ENCODE data around the gene DXO. TPM values are rescaled to one million over a fixed set of nuclear protein-coding genes. Genes with fewer than 3 reads are reported as not detected.

Gene DXO
- total RNA-seq, 1 donor from 2014 or later, result 8.4 TPM

- Histone ChIP-seq H3K4me3 (ENCODE audit: low read depth, low read length) (peak overlapping the region; percentile 75), H3K36me3 (ENCODE audit: control insufficient read depth, insufficient read depth, low read length) (peaks cover 41% of the 10 kb centered on the region), H3K27me3 (ENCODE audit: control insufficient read depth, insufficient read depth, low read length) (no peaks in the 10 kb centered on the region)
- no peak for DNase-seq (ENCODE audit: low read depth)
- TF ChIP-seq, protein P1, sequence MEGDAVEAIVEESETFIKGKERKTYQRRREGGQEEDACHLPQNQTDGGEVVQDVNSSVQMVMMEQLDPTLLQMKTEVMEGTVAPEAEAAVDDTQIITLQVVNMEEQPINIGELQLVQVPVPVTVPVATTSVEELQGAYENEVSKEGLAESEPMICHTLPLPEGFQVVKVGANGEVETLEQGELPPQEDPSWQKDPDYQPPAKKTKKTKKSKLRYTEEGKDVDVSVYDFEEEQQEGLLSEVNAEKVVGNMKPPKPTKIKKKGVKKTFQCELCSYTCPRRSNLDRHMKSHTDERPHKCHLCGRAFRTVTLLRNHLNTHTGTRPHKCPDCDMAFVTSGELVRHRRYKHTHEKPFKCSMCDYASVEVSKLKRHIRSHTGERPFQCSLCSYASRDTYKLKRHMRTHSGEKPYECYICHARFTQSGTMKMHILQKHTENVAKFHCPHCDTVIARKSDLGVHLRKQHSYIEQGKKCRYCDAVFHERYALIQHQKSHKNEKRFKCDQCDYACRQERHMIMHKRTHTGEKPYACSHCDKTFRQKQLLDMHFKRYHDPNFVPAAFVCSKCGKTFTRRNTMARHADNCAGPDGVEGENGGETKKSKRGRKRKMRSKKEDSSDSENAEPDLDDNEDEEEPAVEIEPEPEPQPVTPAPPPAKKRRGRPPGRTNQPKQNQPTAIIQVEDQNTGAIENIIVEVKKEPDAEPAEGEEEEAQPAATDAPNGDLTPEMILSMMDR (IDR thresholded peaks at IDR 0.05; ENCODE audit: insufficient read depth, low read length, severe bottlenecking), result no peak
- no peak for FAIRE-seq
These were observed 13.6 kb downstream of the DXO start for GRCh38 chr6:31958412-31958740.

DNA sequence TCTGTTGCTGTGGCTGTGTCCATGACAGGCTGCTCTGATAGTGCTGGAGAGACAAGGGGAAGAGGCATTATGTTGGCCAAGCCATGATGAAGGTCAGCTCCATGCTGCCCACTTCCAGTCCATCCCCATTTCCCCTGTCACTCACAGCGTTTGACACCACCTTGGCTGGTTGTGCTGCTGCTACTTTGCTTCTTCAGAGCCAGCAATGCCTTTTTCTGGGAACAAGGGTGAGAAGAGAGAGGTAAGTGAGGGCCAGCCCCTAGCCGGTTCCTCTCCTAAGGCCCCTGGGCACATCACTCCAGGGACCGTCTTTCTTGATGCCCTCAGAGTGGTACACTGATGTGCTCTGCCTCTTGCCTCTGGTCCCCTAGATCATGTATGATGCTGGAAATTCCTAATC, 15.1 kb downstream of the DXO start:
- DNase-seq (ENCODE audit: low read depth) (no peak), FAIRE-seq (no peak)
- TF ChIP-seq, protein P1 (IDR thresholded peaks at IDR 0.05; ENCODE audit: insufficient read depth, low read length, severe bottlenecking), result no peak
- Histone ChIP-seq H3K27me3 (ENCODE audit: control insufficient read depth, insufficient read depth, low read length) (no peaks in the 10 kb centered on the region), H3K4me3 (ENCODE audit: low read depth, low read length) (no peak overlapping the region), H3K36me3 (ENCODE audit: control insufficient read depth, insufficient read depth, low read length) (peaks cover 33% of the 10 kb centered on the region)

DNA sequence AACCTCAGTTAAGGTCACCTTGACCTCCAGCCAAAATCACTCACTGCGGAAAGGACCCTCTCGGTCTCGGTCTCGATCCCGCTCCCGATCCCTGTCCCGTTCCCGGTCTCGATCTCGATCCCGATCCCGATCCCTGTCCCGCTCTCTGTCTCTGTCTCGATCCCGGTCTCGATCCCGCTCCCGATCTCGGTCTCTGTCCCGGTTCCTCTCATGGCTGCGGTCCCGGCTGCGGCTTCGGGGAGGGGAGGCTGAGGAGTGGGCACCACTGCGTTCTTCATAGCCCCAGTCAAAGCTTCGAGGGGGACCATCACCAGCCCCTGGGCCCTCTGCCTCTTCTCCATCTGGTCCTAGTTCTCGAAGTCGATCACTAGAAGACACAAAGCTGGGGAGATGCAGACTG, 17.4 kb downstream of the DXO start:
- FAIRE-seq, result no peak
- TF ChIP-seq, protein P1 (IDR thresholded peaks at IDR 0.05; ENCODE audit: insufficient read depth, low read length, severe bottlenecking), result no peak
- DNase-seq (ENCODE audit: low read depth), result no peak
- no peaks in the 10 kb centered on the region for H3K27me3 ChIP-seq (ENCODE audit: control insufficient read depth, insufficient read depth, low read length)
- H3K4me3 ChIP-seq (ENCODE audit: low read depth, low read length), result no peak overlapping the region
- H3K36me3 ChIP-seq (ENCODE audit: control insufficient read depth, insufficient read depth, low read length), result peaks cover 20% of the 10 kb centered on the region

DNA sequence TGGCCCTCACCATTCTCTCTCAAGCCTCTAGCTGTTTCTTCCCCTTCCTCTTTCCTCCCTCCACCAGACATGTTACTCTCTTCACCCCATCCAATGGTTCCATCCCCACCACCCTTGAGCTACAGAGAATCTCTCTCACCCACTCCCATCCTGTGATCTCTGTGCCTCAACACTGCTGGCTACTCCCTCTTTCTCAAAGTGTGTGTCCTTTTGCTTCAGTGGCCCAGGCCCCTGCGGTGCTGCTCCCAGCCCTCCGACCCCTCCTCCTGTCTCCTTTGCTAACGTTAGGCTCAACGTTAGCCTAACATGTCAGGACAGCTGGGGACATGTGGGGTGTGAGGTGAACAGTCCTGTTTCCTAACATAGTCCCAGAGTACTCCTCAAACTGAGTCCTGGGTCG, 19.0 kb downstream of the DXO start:
- no peak overlapping the region for H3K4me3 ChIP-seq (ENCODE audit: low read depth, low read length)
- DNase-seq (ENCODE audit: low read depth) (no peak), FAIRE-seq (no peak)
- H3K27me3 ChIP-seq (ENCODE audit: control insufficient read depth, insufficient read depth, low read length), result no peaks in the 10 kb centered on the region
- TF ChIP-seq, protein P1 (IDR thresholded peaks at IDR 0.05; ENCODE audit: insufficient read depth, low read length, severe bottlenecking), result no peak
- peaks cover 20% of the 10 kb centered on the region for H3K36me3 ChIP-seq (ENCODE audit: control insufficient read depth, insufficient read depth, low read length)

DNA sequence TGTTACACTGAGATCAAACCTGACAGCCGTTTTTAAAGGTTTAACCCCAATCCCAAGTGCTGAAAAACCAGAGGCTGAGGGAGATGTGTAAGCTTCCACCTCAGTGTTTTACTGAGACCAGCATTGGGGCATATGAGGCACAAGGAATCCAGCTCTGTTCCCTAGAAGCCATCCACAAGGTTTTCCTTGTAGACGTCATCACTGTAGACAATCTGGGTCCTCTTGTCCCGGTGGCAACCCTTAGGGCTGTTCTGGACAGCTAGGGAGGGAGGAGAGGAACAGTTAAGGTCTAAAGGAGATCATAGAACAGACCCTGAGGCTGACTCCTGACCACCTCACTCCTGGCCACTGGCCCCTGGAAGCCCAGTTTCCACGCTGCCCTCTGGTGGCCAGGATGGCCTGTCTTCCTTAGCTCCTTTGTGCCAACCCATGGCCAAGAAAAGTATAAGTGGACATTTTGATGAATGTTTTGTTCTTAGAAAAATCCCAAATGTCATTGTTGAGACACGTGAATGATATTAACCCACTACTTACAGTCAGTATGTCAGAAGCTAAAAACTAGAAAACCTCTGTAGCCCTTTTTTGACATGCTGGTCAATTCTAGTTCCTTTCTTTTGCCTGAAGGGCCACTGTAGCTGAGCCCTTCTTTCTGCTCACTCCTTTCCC, 19.7 kb downstream of the DXO start:
- H3K36me3 ChIP-seq (ENCODE audit: control insufficient read depth, insufficient read depth, low read length), result peaks cover 20% of the 10 kb centered on the region
- no peak for FAIRE-seq

More for the DNA sequence above, 19.7 kb downstream of the DXO start:
- TF ChIP-seq, protein P1 (IDR thresholded peaks at IDR 0.05; ENCODE audit: insufficient read depth, low read length, severe bottlenecking), result peak; percentile 81
- no peak overlapping the region for H3K4me3 ChIP-seq (ENCODE audit: low read depth, low read length)
- DNase-seq (ENCODE audit: low read depth), result peak; percentile 32
- no peaks in the 10 kb centered on the region for H3K27me3 ChIP-seq (ENCODE audit: control insufficient read depth, insufficient read depth, low read length)
